WI38 (cell line): ENCODE measurements around the gene SPSB1.

Experiments used
- H3K4me3 ChIP-seq: 2 replicates; pipeline ENCODE4 v1.5.1; 2011; ENCODE audit warnings: low read depth, mild to moderate bottlenecking, control low read depth, low read length
- CTCF ChIP-seq: IDR thresholded peaks from 2 replicates; pipeline ENCODE4 v1.5.1; 2012; ENCODE audit warnings: low read depth, mild to moderate bottlenecking, control low read depth, low read length

SPSB1 gene

GRCh38 chr1:9368356-9368755 lies 75.7 kb downstream of the SPSB1 start:
- no peak overlapping the region for H3K4me3 ChIP-seq
- no peak for TF ChIP-seq CTCF

- H3K4me3 ChIP-seq = no peak overlapping the region
- no peak for TF ChIP-seq CTCF
Observed at GRCh38 chr1:9369964-9370788, 77.5 kb downstream of the SPSB1 start.

DNA sequence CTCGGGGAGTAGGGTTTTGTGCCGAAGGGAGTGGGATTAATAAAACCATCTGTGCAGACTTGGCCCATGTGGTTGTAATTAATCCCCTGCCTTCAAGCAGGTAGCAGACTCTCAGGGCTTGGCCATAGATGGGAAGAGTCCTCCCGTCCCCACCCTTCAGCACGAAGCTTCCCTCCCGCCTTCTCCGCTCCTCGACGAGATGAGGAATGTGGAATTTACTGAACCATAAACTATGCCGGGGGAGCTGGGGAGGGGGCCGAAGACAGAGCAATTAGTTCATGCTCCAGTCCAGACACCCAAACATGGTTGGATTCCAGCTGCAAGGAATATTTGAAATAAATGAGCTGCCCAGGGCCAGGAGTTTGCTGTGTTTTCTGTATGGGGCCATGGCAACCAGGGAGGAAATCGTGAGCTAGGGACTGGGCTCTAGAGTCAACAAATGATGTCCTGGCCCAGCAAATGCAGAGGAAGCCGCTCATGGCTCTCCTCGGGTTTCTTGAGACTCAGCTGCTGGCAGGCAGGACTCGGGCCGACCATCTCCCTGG lies 78.8 kb downstream of the SPSB1 start:
- H3K4me3 ChIP-seq = no peak overlapping the region
- TF ChIP-seq CTCF = no peak

DNA sequence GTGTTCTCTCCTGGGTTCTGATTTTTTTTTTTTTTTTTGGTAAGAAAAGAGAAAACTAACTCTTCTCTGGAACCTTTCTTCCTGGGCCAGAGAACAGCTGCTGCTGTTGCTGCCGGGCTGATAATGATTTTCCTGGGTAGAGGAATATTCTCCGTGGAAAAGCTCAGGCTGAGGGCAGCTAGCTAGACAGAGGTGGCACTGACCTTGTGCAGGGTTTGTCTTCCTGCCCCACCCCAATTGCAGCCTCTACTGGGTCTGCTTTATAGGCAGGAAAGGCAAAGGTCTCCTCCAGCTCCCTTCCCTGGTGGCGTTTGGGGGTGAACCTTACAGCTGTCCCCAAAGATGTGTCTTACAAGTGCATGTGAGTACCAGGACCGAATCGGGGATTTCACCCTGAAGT lies 79.3 kb downstream of the SPSB1 start:
- no peak for TF ChIP-seq CTCF
- no peak overlapping the region for H3K4me3 ChIP-seq

DNA sequence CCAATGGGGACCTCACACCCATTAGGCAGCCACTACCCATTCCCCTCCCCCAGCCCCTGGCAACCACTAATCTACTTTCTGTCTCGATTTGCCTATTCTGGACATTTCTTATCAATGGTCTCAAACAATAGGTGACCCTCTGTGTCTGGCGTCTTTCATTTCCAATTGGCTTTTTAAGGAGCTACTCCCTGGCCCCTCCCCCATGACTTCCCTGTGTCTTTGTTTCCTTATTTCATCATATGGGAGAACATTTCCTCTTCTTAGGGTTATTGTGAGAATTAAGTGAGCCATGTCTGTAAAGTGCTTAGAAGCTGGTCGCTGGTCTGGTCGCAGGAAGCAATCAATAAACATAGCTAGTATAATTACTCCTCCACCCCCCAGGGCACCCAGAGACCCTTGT lies 80.9 kb downstream of the SPSB1 start:
- H3K4me3 ChIP-seq = no peak overlapping the region
- no peak for TF ChIP-seq CTCF

DNA sequence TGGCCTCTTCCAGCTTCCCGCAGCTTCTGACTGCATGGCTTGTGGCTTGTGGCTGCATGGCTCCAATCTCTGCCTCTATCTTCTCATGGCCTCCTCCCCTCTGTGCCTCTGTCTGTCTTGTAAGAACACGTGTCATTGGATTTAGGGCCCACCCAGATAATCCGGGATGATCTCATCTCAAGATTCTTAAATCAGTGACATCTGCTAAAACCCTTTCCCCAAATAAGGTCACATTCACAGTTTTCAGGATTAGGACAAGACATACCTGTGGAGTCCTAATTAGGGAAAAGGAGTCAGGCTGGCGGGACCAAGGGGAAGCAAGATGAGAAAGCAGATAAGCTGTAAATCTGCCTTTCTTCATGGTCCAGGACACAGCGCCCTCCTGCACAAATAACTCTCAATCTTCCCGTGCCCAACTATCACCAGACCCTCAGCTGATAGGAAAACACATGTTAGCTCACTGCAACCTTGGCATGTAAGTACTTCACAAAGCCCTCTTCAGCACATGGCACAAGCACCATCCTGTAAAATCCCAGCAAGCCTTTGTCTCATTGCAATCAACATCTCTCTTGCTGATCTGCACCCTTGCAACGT lies 82.2 kb downstream of the SPSB1 start:
- no peak overlapping the region for H3K4me3 ChIP-seq
- no peak for TF ChIP-seq CTCF

DNA sequence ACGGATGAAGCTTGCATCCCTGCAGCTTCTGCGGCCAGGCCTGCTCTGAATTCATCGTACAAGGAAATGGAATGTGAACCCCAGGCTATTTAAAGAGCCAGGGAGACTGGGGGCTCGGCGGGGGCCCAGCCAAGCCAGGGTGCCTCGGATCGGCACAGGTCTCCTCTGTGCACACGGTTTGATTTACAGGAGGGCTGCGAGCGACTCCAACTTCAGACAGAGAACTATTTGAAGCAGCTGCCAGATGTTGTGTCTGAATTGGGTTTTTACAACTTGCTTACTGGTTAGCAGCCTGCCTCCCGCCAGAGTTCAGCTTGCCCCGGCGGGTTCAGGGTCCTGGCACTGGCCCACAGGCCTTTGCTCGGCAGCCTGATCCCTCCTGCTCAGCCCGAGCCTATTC lies 83.2 kb downstream of the SPSB1 start:
- TF ChIP-seq CTCF = no peak
- H3K4me3 ChIP-seq = no peak overlapping the region
